Measurements from ENCODE around the gene ITGAL.
A peak's percentile ranks its signal among the peaks of the same experiment; 100 is the strongest.

DNA sequence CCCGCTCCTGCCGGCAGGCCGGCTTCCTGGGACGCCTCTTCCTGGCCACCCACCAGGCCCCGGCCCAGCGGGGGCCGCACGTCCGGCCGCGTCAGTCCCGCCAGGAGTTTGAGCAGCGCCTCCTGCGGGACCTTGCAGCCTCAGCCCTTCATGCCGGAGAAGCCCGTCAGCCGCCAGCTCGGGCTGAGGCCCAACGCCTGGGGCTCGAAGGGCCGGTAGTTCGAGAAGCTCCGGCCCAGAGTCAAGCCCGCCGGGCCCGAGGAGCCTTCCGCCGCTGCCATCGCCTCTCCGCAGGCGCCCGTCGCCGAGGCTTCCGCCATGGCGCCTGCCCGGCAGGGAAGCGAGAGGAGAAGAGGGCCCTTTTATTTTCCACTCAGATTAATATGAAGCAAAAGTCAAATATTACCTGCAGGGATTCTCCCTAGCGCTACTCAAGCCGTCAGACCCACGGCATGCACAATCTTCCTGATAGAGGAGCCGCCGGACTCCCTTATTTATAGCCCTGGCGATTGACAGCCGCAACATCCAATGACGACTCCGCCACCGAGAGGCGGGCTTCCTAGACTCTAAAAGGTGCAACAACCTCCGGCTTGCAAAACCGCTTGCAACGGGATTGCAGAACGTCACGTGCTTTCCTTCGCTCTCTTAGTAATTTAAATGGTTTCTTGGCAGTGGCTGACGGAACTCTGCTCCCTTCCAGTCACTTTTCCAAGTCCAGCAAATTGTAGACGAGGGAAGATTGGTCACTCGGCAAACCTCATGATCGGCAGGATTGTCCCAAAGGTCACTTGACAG is 26.9 kb upstream of the ITGAL start, which contains the start of gene SEPHS2:
- TF ChIP-seq HOXA7 (CRISPR knock-in tag; IDR thresholded peaks at IDR 0.05) (no peak), CHD2 (IDR thresholded peaks at IDR 0.05; ENCODE audit: low read depth, low read length) (peak; percentile 66; the same call in 1 of the 2 replicates), KDM6A (CRISPR knock-in tag; IDR thresholded peaks at IDR 0.05; ENCODE audit: low read depth) (no peak), MXI1 (IDR thresholded peaks at IDR 0.05; ENCODE audit: borderline replicate concordance, low read depth, low read length) (peak; percentile 46; the same call in 1 of the 3 replicates), NCOR1 (IDR thresholded peaks at IDR 0.05; ENCODE audit: borderline replicate concordance, low read length) (peak; percentile 66; the same call in 1 of the 2 replicates)
- TF ChIP-seq, protein P1, sequence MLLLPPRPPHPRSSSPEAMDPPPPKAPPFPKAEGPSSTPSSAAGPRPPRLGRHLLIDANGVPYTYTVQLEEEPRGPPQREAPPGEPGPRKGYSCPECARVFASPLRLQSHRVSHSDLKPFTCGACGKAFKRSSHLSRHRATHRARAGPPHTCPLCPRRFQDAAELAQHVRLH (CRISPR knock-in tag; IDR thresholded peaks at IDR 0.05; ENCODE audit: borderline replicate concordance, low read depth): no peak
